Measurements from ENCODE around the gene HS3ST4. TPM values are rescaled to one million over a fixed set of nuclear protein-coding genes. Genes with fewer than 3 reads are reported as not detected.

Gene HS3ST4
- total RNA-seq, 1 experiment from 2014 or later: not detected

DNA sequence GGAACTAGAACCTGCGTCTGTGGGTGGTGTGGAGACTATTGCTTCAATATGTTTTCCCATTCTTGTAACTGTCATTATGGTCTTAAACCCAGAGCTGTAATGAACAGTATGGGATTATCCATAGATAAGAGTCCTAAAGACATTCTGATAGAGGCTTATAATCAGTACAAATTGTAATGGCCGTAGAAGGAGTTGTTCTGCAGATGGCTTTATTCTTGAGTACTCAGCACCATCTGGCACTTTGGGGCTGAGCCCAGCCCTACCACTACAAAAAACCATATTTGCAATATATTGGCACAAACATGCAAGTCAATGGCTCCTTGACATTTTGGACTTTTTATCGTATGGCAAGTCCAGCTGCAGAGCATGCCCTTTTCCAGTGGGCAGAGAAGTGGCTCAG, 150.0 kb downstream of the HS3ST4 start:
- CTCF ChIA-PET: interaction anchor here (0.7 kb wide), 1 partner anchor 480 kb away, joined by 3 read pairs; no protein-coding TSS in a partner anchor
- TF ChIP-seq, protein P1, sequence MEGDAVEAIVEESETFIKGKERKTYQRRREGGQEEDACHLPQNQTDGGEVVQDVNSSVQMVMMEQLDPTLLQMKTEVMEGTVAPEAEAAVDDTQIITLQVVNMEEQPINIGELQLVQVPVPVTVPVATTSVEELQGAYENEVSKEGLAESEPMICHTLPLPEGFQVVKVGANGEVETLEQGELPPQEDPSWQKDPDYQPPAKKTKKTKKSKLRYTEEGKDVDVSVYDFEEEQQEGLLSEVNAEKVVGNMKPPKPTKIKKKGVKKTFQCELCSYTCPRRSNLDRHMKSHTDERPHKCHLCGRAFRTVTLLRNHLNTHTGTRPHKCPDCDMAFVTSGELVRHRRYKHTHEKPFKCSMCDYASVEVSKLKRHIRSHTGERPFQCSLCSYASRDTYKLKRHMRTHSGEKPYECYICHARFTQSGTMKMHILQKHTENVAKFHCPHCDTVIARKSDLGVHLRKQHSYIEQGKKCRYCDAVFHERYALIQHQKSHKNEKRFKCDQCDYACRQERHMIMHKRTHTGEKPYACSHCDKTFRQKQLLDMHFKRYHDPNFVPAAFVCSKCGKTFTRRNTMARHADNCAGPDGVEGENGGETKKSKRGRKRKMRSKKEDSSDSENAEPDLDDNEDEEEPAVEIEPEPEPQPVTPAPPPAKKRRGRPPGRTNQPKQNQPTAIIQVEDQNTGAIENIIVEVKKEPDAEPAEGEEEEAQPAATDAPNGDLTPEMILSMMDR (IDR thresholded peaks at IDR 0.05; ENCODE audit: unreplicated experiment): no peak
- H3K36me3 Mint-ChIP-seq (ENCODE audit: insufficient read depth, unreplicated experiment): no peaks in the 10 kb centered on the region
- no TSS peak for BruUV-seq (replicated peaks)
- intact Hi-C loops (cut with micrococcal nuclease): no loop called here
- peaks cover 12% of the 10 kb centered on the region for H3K9me3 Mint-ChIP-seq (ENCODE audit: unreplicated experiment)
- POLR2A ChIA-PET: interaction anchor here (0.6 kb wide), 1 partner anchor 644 kb away, joined by 3 read pairs; no protein-coding TSS in a partner anchor
- H3K27ac Mint-ChIP-seq (ENCODE audit: low read depth, unreplicated experiment): no peak overlapping the region
- H3K27me3 Mint-ChIP-seq (ENCODE audit: insufficient read depth, unreplicated experiment): no peaks in the 10 kb centered on the region
- no peak for DNase-seq (ENCODE audit: unreplicated experiment)
- no peak overlapping the region for H3K4me3 Mint-ChIP-seq (ENCODE audit: unreplicated experiment)
- no peaks in the 10 kb centered on the region for H3K4me1 Mint-ChIP-seq (ENCODE audit: insufficient read depth, unreplicated experiment)

DNA sequence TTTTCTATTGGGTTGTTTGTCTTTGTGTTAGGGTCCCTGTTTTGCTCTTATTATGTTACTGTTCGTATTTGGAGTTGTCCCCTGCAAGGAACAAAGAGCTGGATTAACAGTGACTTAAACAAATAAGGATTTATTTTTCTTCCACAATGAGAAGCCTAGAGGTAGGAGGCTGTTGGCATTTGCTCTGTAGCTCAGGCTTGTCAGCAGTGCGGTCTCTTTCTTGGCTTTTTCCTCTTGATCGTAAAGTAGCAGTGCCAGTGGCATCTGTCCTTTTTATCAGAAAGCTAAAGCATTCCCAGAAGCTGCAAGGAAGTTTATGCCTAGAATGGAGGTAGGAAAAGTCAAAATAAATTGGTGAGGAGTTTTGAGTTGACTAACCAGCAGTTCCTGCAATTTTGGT, 154.1 kb downstream of the HS3ST4 start:
- intact Hi-C loops (cut with micrococcal nuclease): no loop called here
- no peaks in the 10 kb centered on the region for H3K27me3 Mint-ChIP-seq (ENCODE audit: insufficient read depth, unreplicated experiment)
- no TSS peak for BruUV-seq (replicated peaks)
- CTCF ChIA-PET: interaction anchor here (0.7 kb wide), 1 partner anchor 256 kb away, joined by 3 read pairs; no protein-coding TSS in a partner anchor
- no peak overlapping the region for H3K27ac Mint-ChIP-seq (ENCODE audit: low read depth, unreplicated experiment)
- TF ChIP-seq, protein P1 (IDR thresholded peaks at IDR 0.05; ENCODE audit: unreplicated experiment): no peak
- no peak overlapping the region for H3K4me3 Mint-ChIP-seq (ENCODE audit: unreplicated experiment)
- H3K4me1 Mint-ChIP-seq (ENCODE audit: insufficient read depth, unreplicated experiment): no peaks in the 10 kb centered on the region
- peaks cover 12% of the 10 kb centered on the region for H3K9me3 Mint-ChIP-seq (ENCODE audit: unreplicated experiment)
- DNase-seq (ENCODE audit: unreplicated experiment): no peak
- POLR2A ChIA-PET: no interaction called here
- H3K36me3 Mint-ChIP-seq (ENCODE audit: insufficient read depth, unreplicated experiment): no peaks in the 10 kb centered on the region

DNA sequence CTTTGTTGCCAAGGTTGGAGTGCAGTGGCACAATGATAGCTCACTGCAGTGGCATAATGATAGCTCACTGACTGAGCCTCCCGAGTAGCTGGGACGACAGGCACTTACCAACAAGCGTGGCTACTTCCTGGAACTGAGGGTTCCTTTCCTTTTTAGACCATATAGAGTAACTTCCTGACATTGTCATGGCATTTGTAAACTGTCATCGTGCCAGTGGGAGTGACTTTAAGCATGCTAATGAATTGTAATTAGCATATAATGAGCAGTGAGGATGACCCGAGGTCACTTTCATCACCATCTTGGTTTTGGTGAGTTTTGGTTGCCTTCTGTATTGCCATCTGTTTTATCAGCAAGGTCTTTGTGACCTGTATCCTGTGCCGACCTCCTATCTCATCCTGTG, 162.4 kb downstream of the HS3ST4 start:
- Mint-ChIP-seq H3K27me3 (ENCODE audit: insufficient read depth, unreplicated experiment) (no peaks in the 10 kb centered on the region), H3K4me3 (ENCODE audit: unreplicated experiment) (no peak overlapping the region), H3K36me3 (ENCODE audit: insufficient read depth, unreplicated experiment) (no peaks in the 10 kb centered on the region), H3K4me1 (ENCODE audit: insufficient read depth, unreplicated experiment) (no peaks in the 10 kb centered on the region), H3K27ac (ENCODE audit: low read depth, unreplicated experiment) (no peak overlapping the region), H3K9me3 (ENCODE audit: unreplicated experiment) (peaks cover 9% of the 10 kb centered on the region)
- intact Hi-C loops (cut with micrococcal nuclease): no loop called here
- no TSS peak for BruUV-seq (replicated peaks)
- TF ChIP-seq, protein P1 (IDR thresholded peaks at IDR 0.05; ENCODE audit: unreplicated experiment): no peak
- DNase-seq (ENCODE audit: unreplicated experiment): no peak
- ChIA-PET POLR2A (no interaction called here), CTCF (interaction anchor here (0.7 kb wide), 1 partner anchor 90 kb away, joined by 3 read pairs; no protein-coding TSS in a partner anchor)

DNA sequence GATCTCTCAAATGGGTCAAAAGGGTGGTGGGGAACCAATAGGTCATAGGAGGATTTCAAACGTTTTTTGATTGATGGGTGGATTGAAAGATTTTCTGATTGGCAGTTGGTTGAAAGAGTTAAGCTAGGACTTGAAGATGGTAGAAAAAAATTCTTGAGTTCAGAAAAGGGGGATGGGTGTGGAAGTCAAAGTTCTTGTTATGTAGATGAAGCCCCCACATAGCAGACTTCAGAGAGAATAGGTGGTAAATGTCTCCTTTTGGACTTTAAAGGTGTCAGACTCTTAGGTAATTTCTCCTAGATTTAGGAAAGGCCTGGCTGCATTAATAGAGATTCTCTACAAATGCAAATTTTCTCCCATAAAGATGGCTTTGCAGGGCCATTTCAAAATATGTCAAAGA, 163.3 kb downstream of the HS3ST4 start:
- intact Hi-C loops (cut with micrococcal nuclease): no loop called here
- TF ChIP-seq, protein P1 (IDR thresholded peaks at IDR 0.05; ENCODE audit: unreplicated experiment): no peak
- BruUV-seq (replicated peaks): no TSS peak
- Mint-ChIP-seq H3K4me3 (ENCODE audit: unreplicated experiment) (no peak overlapping the region), H3K27me3 (ENCODE audit: insufficient read depth, unreplicated experiment) (no peaks in the 10 kb centered on the region), H3K36me3 (ENCODE audit: insufficient read depth, unreplicated experiment) (no peaks in the 10 kb centered on the region), H3K9me3 (ENCODE audit: unreplicated experiment) (peaks cover 9% of the 10 kb centered on the region), H3K4me1 (ENCODE audit: insufficient read depth, unreplicated experiment) (no peaks in the 10 kb centered on the region), H3K27ac (ENCODE audit: low read depth, unreplicated experiment) (no peak overlapping the region)
- ChIA-PET CTCF (no interaction called here), POLR2A (no interaction called here)
- no peak for DNase-seq (ENCODE audit: unreplicated experiment)
